ENCODE results near the gene PPFIBP2.

PPFIBP2 gene

GRCh38 chr11:7525424-7525823, 11.6 kb downstream of the PPFIBP2 start:
- no peak for DNase-seq (ENCODE audit: low read depth, low spot score)

GRCh38 chr11:7527029-7527428, 13.2 kb downstream of the PPFIBP2 start:
- DNase-seq (ENCODE audit: low read depth, low spot score): no peak

- DNase-seq (ENCODE audit: low read depth, low spot score): no peak
Measured at GRCh38 chr11:7528514-7529049, 14.8 kb downstream of the PPFIBP2 start.

- DNase-seq (ENCODE audit: low read depth, low spot score): no peak
Measured at GRCh38 chr11:7530013-7530640, 16.3 kb downstream of the PPFIBP2 start.

- DNase-seq (ENCODE audit: low read depth, low spot score): no peak
Measured at GRCh38 chr11:7531011-7531410, 17.2 kb downstream of the PPFIBP2 start.

GRCh38 chr11:7532405-7533145, 18.8 kb downstream of the PPFIBP2 start:
- DNase-seq (ENCODE audit: low read depth, low spot score): no peak

GRCh38 chr11:7533199-7534041, 19.6 kb downstream of the PPFIBP2 start:
- DNase-seq (ENCODE audit: low read depth, low spot score): no peak

- DNase-seq (ENCODE audit: low read depth, low spot score): no peak
Measured at GRCh38 chr11:7534042-7534378, 20.2 kb downstream of the PPFIBP2 start.

- no peak for DNase-seq (ENCODE audit: low read depth, low spot score)
Measured at GRCh38 chr11:7536100-7536499, 22.3 kb downstream of the PPFIBP2 start.

GRCh38 chr11:7537265-7537664, 23.5 kb downstream of the PPFIBP2 start:
- DNase-seq (ENCODE audit: low read depth, low spot score): no peak

- DNase-seq (ENCODE audit: low read depth, low spot score): no peak
Measured at GRCh38 chr11:7538031-7538430, 24.2 kb downstream of the PPFIBP2 start.

GRCh38 chr11:7538466-7539454, 25.0 kb downstream of the PPFIBP2 start:
- DNase-seq (ENCODE audit: low read depth, low spot score): no peak

GRCh38 chr11:7540830-7541555, 27.2 kb downstream of the PPFIBP2 start:
- DNase-seq (ENCODE audit: low read depth, low spot score): no peak

GRCh38 chr11:7543302-7543701, 29.5 kb downstream of the PPFIBP2 start:
- no peak for DNase-seq (ENCODE audit: low read depth, low spot score)

GRCh38 chr11:7544021-7544420, 30.2 kb downstream of the PPFIBP2 start:
- no peak for DNase-seq (ENCODE audit: low read depth, low spot score)

GRCh38 chr11:7545611-7546010, 31.8 kb downstream of the PPFIBP2 start:
- no peak for DNase-seq (ENCODE audit: low read depth, low spot score)

GRCh38 chr11:7546324-7546791, 32.6 kb downstream of the PPFIBP2 start:
- DNase-seq (ENCODE audit: low read depth, low spot score): no peak

- no peak for DNase-seq (ENCODE audit: low read depth, low spot score)
Measured at GRCh38 chr11:7547687-7548086, 33.9 kb downstream of the PPFIBP2 start.

GRCh38 chr11:7548659-7549274, 35.0 kb downstream of the PPFIBP2 start:
- DNase-seq (ENCODE audit: low read depth, low spot score): no peak

- DNase-seq (ENCODE audit: low read depth, low spot score): no peak
Measured at GRCh38 chr11:7549681-7550080, 35.9 kb downstream of the PPFIBP2 start.

Measured in smooth muscle cell of the brain vasculature (primary cell).